Measurements from ENCODE around the gene TIRAP. TPM values are rescaled to one million over a fixed set of nuclear protein-coding genes. Genes with fewer than 3 reads are reported as not detected.

TIRAP gene
- total RNA-seq, result 7.4 and 10.5 TPM in 2 replicates

GRCh38 chr11:126282736-126283591 is at the start of gene TIRAP:
Gene TIRAP (plus strand): TSS chr11:126283093. CDS start chr11:126290895, 7,802 bp downstream.

GRCh38 chr11:126268708-126269579 is 13.9 kb upstream of the TIRAP start, which contains the start of the genes FOXRED1 and SRPRA:
Gene FOXRED1 (plus strand): TSS chr11:126269154. CDS start chr11:126269207, 53 bp downstream.
Gene SRPRA (minus strand): TSS chr11:126268895. CDS start chr11:126268804, 91 bp downstream.

GRCh38 chr11:126303623-126304456 is 20.9 kb downstream of the TIRAP start, which contains the start of gene DCPS:
Gene DCPS (plus strand): TSS chr11:126304060. CDS start chr11:126304081, 21 bp downstream.

Other genes with a start within 250 kb of the TIRAP start
- 17.8 and 22.9 TPM in 2 replicates for gene CDON, start 220.2 kb upstream of the TIRAP start, total RNA-seq
- gene RPUSD4, start 71.4 kb upstream of the TIRAP start, total RNA-seq, result 17.9 and 19.1 TPM in 2 replicates
- gene FAM118B, start 71.3 kb upstream of the TIRAP start, total RNA-seq, result 12.3 and 14.7 TPM in 2 replicates
- gene SRPRA, start 14.2 kb upstream of the TIRAP start, total RNA-seq, result 70.4 and 76.1 TPM in 2 replicates
- gene FOXRED1, start 13.9 kb upstream of the TIRAP start, total RNA-seq, result 7.4 and 7.6 TPM in 2 replicates
- gene DCPS, start 21.0 kb downstream of the TIRAP start, total RNA-seq, result 14.5 and 17.9 TPM in 2 replicates
- 57.2 and 60.3 TPM in 2 replicates for gene ST3GAL4, start 72.6 kb downstream of the TIRAP start, total RNA-seq

All from cardiac ventricle fibroblast (primary cell).